ENCODE measurements around the gene DHRS7C. TPM values are rescaled to one million over a fixed set of nuclear protein-coding genes. Genes with fewer than 3 reads are reported as not detected.
A peak's percentile ranks its signal among the peaks of the same experiment; 100 is the strongest.

Gene DHRS7C
- total RNA-seq, 1 experiment from 2014 or later, result not detected

GRCh38 chr17:9768381-9768934, 22.9 kb downstream of the DHRS7C start:
- ChIA-PET CTCF (interaction anchor here (0.6 to 6.4 kb wide), 26 partner anchors 8 to 1201 kb away, joined by 3 to 45 read pairs (median 4); partner anchors contain the start of genes CFAP52, STX8 and USP43), POLR2A (no interaction called here)
- H3K36me3 Mint-ChIP-seq (ENCODE audit: insufficient read depth, unreplicated experiment), result peaks cover 4% of the 10 kb centered on the region
- peaks cover 4% of the 10 kb centered on the region for H3K4me1 Mint-ChIP-seq (ENCODE audit: insufficient read depth, unreplicated experiment)
- no peak overlapping the region for H3K27ac Mint-ChIP-seq (ENCODE audit: low read depth, unreplicated experiment)
- intact Hi-C loops (cut with micrococcal nuclease), result loop anchor here (1.0 to 10.0 kb wide), 2 partner anchors 39 to 774 kb away; no protein-coding TSS in a partner anchor
- DNase-seq (ENCODE audit: unreplicated experiment), result peak; percentile 57
- no peaks in the 10 kb centered on the region for H3K9me3 Mint-ChIP-seq (ENCODE audit: unreplicated experiment)
- H3K27me3 Mint-ChIP-seq (ENCODE audit: insufficient read depth, unreplicated experiment), result peaks cover 10% of the 10 kb centered on the region
- peak; percentile 60 for TF ChIP-seq CTCF (IDR thresholded peaks at IDR 0.05; ENCODE audit: unreplicated experiment)
- BruUV-seq (replicated peaks), result no TSS peak
- H3K4me3 Mint-ChIP-seq (ENCODE audit: unreplicated experiment), result no peak overlapping the region

- Mint-ChIP-seq H3K9me3 (ENCODE audit: unreplicated experiment) (no peaks in the 10 kb centered on the region), H3K27me3 (ENCODE audit: insufficient read depth, unreplicated experiment) (peaks cover 10% of the 10 kb centered on the region), H3K4me3 (ENCODE audit: unreplicated experiment) (no peak overlapping the region), H3K36me3 (ENCODE audit: insufficient read depth, unreplicated experiment) (peaks cover 4% of the 10 kb centered on the region), H3K27ac (ENCODE audit: low read depth, unreplicated experiment) (no peak overlapping the region), H3K4me1 (ENCODE audit: insufficient read depth, unreplicated experiment) (peaks cover 5% of the 10 kb centered on the region)
- no TSS peak for BruUV-seq (replicated peaks)
- TF ChIP-seq CTCF (IDR thresholded peaks at IDR 0.05; ENCODE audit: unreplicated experiment), result no peak
- ChIA-PET CTCF (interaction anchor here (0.5 to 6.4 kb wide), 18 partner anchors 9 to 837 kb away, joined by 3 to 45 read pairs (median 4); partner anchors contain the start of genes CFAP52 and STX8), POLR2A (interaction anchor here (0.6 kb wide), 1 partner anchor 54 kb away, joined by 3 read pairs; no protein-coding TSS in a partner anchor)
- no peak for DNase-seq (ENCODE audit: unreplicated experiment)
- intact Hi-C loops (cut with micrococcal nuclease), result loop anchor here (10.0 kb wide), 1 partner anchor 773 kb away; no protein-coding TSS in a partner anchor
These were observed 23.9 kb downstream of the DHRS7C start for GRCh38 chr17:9767432-9767991.

- H3K36me3 Mint-ChIP-seq (ENCODE audit: insufficient read depth, unreplicated experiment), result peaks cover 4% of the 10 kb centered on the region
- H3K9me3 Mint-ChIP-seq (ENCODE audit: unreplicated experiment), result no peaks in the 10 kb centered on the region
- H3K4me3 Mint-ChIP-seq (ENCODE audit: unreplicated experiment), result no peak overlapping the region
- intact Hi-C loops (cut with micrococcal nuclease), result loop anchor here (10.0 kb wide), 1 partner anchor 772 kb away; no protein-coding TSS in a partner anchor
- peaks cover 10% of the 10 kb centered on the region for H3K27me3 Mint-ChIP-seq (ENCODE audit: insufficient read depth, unreplicated experiment)
- DNase-seq (ENCODE audit: unreplicated experiment), result no peak
- BruUV-seq (replicated peaks), result no TSS peak
- ChIA-PET POLR2A (interaction anchor here (0.6 kb wide), 1 partner anchor 54 kb away, joined by 3 read pairs; no protein-coding TSS in a partner anchor), CTCF (interaction anchor here (0.6 to 6.4 kb wide), 9 partner anchors 10 to 190 kb away, joined by 3 to 45 read pairs (median 3); partner anchors contain the start of genes CFAP52 and STX8)
- peaks cover 5% of the 10 kb centered on the region for H3K4me1 Mint-ChIP-seq (ENCODE audit: insufficient read depth, unreplicated experiment)
- H3K27ac Mint-ChIP-seq (ENCODE audit: low read depth, unreplicated experiment), result no peak overlapping the region
- no peak for TF ChIP-seq CTCF (IDR thresholded peaks at IDR 0.05; ENCODE audit: unreplicated experiment)
These were observed 24.4 kb downstream of the DHRS7C start for GRCh38 chr17:9766970-9767369.

DNA sequence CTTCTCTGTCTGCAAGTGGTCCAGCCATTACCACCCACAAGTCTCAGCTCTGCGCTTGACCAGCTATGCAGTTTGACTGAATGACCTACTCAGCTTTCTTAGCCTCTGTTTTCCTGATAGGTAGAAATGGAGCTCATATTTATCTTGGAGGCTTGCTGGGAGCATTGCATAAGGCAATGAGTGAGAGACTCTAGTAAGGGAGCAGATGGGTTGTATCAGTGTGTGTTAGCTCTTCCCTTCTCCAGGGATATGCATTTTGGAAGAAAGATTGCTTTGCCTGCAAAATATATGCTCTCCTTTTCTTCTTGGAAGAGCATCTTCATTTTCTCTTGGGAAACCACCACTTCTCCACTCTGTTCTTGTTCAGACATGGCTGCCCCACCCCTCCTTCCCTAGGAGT, 26.1 kb downstream of the DHRS7C start:
- no peak overlapping the region for H3K27ac Mint-ChIP-seq (ENCODE audit: low read depth, unreplicated experiment)
- no peak for DNase-seq (ENCODE audit: unreplicated experiment)
- intact Hi-C loops (cut with micrococcal nuclease), result loop anchor here (10.0 kb wide), 1 partner anchor 771 kb away; no protein-coding TSS in a partner anchor
- no peaks in the 10 kb centered on the region for H3K9me3 Mint-ChIP-seq (ENCODE audit: unreplicated experiment)
- no TSS peak for BruUV-seq (replicated peaks)
- no peaks in the 10 kb centered on the region for H3K36me3 Mint-ChIP-seq (ENCODE audit: insufficient read depth, unreplicated experiment)
- H3K4me3 Mint-ChIP-seq (ENCODE audit: unreplicated experiment), result no peak overlapping the region
- peaks cover 10% of the 10 kb centered on the region for H3K27me3 Mint-ChIP-seq (ENCODE audit: insufficient read depth, unreplicated experiment)
- no peak for TF ChIP-seq CTCF (IDR thresholded peaks at IDR 0.05; ENCODE audit: unreplicated experiment)
- ChIA-PET POLR2A (interaction anchor here (0.6 to 1.1 kb wide), 2 partner anchors 32 to 120 kb away, joined by 3 read pairs; partner anchors contain the start of gene USP43), CTCF (interaction anchor here (0.5 to 6.4 kb wide), 4 partner anchors 21 to 200 kb away, joined by 4 to 45 read pairs (median 4); no protein-coding TSS in a partner anchor)
- peaks cover 8% of the 10 kb centered on the region for H3K4me1 Mint-ChIP-seq (ENCODE audit: insufficient read depth, unreplicated experiment)
